ENCODE results near the gene FGF5.

FGF5 gene

GRCh38 chr4:80259012-80259411 lies 7.5 kb upstream of the FGF5 start:
- no peak overlapping the region for H2AFZ ChIP-seq (ENCODE audit: low read depth)
- H3K4me1 ChIP-seq (ENCODE audit: low read depth, poor library complexity, severe bottlenecking): no peaks in the 10 kb centered on the region

GRCh38 chr4:80259817-80260216 lies 6.6 kb upstream of the FGF5 start:
- Histone ChIP-seq H3K4me1 (ENCODE audit: low read depth, poor library complexity, severe bottlenecking) (no peaks in the 10 kb centered on the region), H3K4me2 (no peak overlapping the region), H4K20me1 (ENCODE audit: insufficient read depth) (no peaks in the 10 kb centered on the region), H3K27me3 (ENCODE audit: insufficient read depth, low read depth) (no peaks in the 10 kb centered on the region), H3K4me3 (IDR thresholded peaks at IDR 0.05; ENCODE audit: insufficient read depth, low read depth, low read length) (no peak overlapping the region), H2AFZ (ENCODE audit: low read depth) (no peak overlapping the region), H3K27ac (no peak overlapping the region), H3K79me2 (ENCODE audit: insufficient read depth, low read depth) (no peaks in the 10 kb centered on the region), H3K9ac (no peak overlapping the region), H3K36me3 (ENCODE audit: insufficient read depth) (no peaks in the 10 kb centered on the region)
- TF ChIP-seq, protein P1, sequence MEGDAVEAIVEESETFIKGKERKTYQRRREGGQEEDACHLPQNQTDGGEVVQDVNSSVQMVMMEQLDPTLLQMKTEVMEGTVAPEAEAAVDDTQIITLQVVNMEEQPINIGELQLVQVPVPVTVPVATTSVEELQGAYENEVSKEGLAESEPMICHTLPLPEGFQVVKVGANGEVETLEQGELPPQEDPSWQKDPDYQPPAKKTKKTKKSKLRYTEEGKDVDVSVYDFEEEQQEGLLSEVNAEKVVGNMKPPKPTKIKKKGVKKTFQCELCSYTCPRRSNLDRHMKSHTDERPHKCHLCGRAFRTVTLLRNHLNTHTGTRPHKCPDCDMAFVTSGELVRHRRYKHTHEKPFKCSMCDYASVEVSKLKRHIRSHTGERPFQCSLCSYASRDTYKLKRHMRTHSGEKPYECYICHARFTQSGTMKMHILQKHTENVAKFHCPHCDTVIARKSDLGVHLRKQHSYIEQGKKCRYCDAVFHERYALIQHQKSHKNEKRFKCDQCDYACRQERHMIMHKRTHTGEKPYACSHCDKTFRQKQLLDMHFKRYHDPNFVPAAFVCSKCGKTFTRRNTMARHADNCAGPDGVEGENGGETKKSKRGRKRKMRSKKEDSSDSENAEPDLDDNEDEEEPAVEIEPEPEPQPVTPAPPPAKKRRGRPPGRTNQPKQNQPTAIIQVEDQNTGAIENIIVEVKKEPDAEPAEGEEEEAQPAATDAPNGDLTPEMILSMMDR (conservative IDR thresholded peaks at IDR 0.05; ENCODE audit: low read depth, low read length): no peak

More at GRCh38 chr4:80259012-80259411, 7.5 kb upstream of the FGF5 start:
- Histone ChIP-seq H3K79me2 (ENCODE audit: insufficient read depth, low read depth) (no peaks in the 10 kb centered on the region), H4K20me1 (ENCODE audit: insufficient read depth) (no peaks in the 10 kb centered on the region), H3K36me3 (ENCODE audit: insufficient read depth) (no peaks in the 10 kb centered on the region), H3K27me3 (ENCODE audit: insufficient read depth, low read depth) (no peaks in the 10 kb centered on the region), H3K9ac (no peak overlapping the region), H3K4me2 (no peak overlapping the region), H3K27ac (no peak overlapping the region), H3K4me3 (IDR thresholded peaks at IDR 0.05; ENCODE audit: insufficient read depth, low read depth, low read length) (no peak overlapping the region)
- TF ChIP-seq, protein P1 (conservative IDR thresholded peaks at IDR 0.05; ENCODE audit: low read depth, low read length): no peak

GRCh38 chr4:80261989-80262600 lies 4.4 kb upstream of the FGF5 start:
- Histone ChIP-seq H3K36me3 (ENCODE audit: insufficient read depth) (no peaks in the 10 kb centered on the region), H3K27me3 (ENCODE audit: insufficient read depth, low read depth) (no peaks in the 10 kb centered on the region), H3K4me3 (IDR thresholded peaks at IDR 0.05; ENCODE audit: insufficient read depth, low read depth, low read length) (no peak overlapping the region), H3K79me2 (ENCODE audit: insufficient read depth, low read depth) (no peaks in the 10 kb centered on the region), H3K27ac (no peak overlapping the region), H4K20me1 (ENCODE audit: insufficient read depth) (no peaks in the 10 kb centered on the region), H3K4me1 (ENCODE audit: low read depth, poor library complexity, severe bottlenecking) (no peaks in the 10 kb centered on the region), H3K4me2 (no peak overlapping the region), H2AFZ (ENCODE audit: low read depth) (no peak overlapping the region), H3K9ac (no peak overlapping the region)
- TF ChIP-seq, protein P1 (conservative IDR thresholded peaks at IDR 0.05; ENCODE audit: low read depth, low read length): no peak

- H3K27me3 ChIP-seq (ENCODE audit: insufficient read depth, low read depth): no peaks in the 10 kb centered on the region
These were observed 2.7 kb upstream of the FGF5 start for GRCh38 chr4:80263541-80264351.

More at GRCh38 chr4:80263541-80264351, 2.7 kb upstream of the FGF5 start:
- Histone ChIP-seq H3K4me3 (IDR thresholded peaks at IDR 0.05; ENCODE audit: insufficient read depth, low read depth, low read length) (no peak overlapping the region), H4K20me1 (ENCODE audit: insufficient read depth) (no peaks in the 10 kb centered on the region), H3K36me3 (ENCODE audit: insufficient read depth) (no peaks in the 10 kb centered on the region), H3K9ac (no peak overlapping the region), H3K4me2 (no peak overlapping the region), H3K4me1 (ENCODE audit: low read depth, poor library complexity, severe bottlenecking) (no peaks in the 10 kb centered on the region), H3K79me2 (ENCODE audit: insufficient read depth, low read depth) (no peaks in the 10 kb centered on the region), H2AFZ (ENCODE audit: low read depth) (no peak overlapping the region), H3K27ac (no peak overlapping the region)
- TF ChIP-seq, protein P1 (conservative IDR thresholded peaks at IDR 0.05; ENCODE audit: low read depth, low read length): no peak

Measured in KMS-11 (cell line).